ENCODE results near the gene SNX21.

- TF ChIP-seq, protein P1, sequence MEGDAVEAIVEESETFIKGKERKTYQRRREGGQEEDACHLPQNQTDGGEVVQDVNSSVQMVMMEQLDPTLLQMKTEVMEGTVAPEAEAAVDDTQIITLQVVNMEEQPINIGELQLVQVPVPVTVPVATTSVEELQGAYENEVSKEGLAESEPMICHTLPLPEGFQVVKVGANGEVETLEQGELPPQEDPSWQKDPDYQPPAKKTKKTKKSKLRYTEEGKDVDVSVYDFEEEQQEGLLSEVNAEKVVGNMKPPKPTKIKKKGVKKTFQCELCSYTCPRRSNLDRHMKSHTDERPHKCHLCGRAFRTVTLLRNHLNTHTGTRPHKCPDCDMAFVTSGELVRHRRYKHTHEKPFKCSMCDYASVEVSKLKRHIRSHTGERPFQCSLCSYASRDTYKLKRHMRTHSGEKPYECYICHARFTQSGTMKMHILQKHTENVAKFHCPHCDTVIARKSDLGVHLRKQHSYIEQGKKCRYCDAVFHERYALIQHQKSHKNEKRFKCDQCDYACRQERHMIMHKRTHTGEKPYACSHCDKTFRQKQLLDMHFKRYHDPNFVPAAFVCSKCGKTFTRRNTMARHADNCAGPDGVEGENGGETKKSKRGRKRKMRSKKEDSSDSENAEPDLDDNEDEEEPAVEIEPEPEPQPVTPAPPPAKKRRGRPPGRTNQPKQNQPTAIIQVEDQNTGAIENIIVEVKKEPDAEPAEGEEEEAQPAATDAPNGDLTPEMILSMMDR (IDR thresholded peaks at IDR 0.05; ENCODE audit: borderline replicate concordance, extremely low read depth, low read length, poor library complexity, severe bottlenecking) = no peak
- no peak for TF ChIP-seq EZH2 (IDR thresholded peaks at IDR 0.05; ENCODE audit: borderline replicate concordance, low read depth, low read length, severe bottlenecking)
Observed at GRCh38 chr20:45843506-45843905, 9.9 kb downstream of the SNX21 start.
